ENCODE measurements around the gene ATP11B.

- TF ChIP-seq RAD21 (IDR thresholded peaks at IDR 0.05 in 1 of 2, conservative IDR thresholded peaks at IDR 0.05 in 1 of 2; ENCODE audit: low read depth in 2 of 2, low read length in 2 of 2) (no peak), RBBP5 (IDR thresholded peaks at IDR 0.05; ENCODE audit: borderline replicate concordance, low read depth, low read length) (no peak), CTCF (IDR thresholded peaks at IDR 0.05; ENCODE audit: control extremely low read depth in 1 of 3, insufficient read depth in 1 of 3, low read depth in 1 of 3, low read length in 3 of 3) (no peak), SIN3A (conservative IDR thresholded peaks at IDR 0.05 in 1 of 2, IDR thresholded peaks at IDR 0.05 in 1 of 2; ENCODE audit: low read depth in 1 of 2, low read length in 2 of 2) (no peak), SP4 (IDR thresholded peaks at IDR 0.05; ENCODE audit: low read length) (no peak), POLR2AphosphoS5 (IDR thresholded peaks at IDR 0.05; ENCODE audit: low read depth, low read length) (no peak), BCL11A (IDR thresholded peaks at IDR 0.05; ENCODE audit: low read depth in 2 of 2, low read length in 2 of 2) (no peak), POU5F1 (IDR thresholded peaks at IDR 0.05; ENCODE audit: low read depth, low read length) (no peak), BRCA1 (IDR thresholded peaks at IDR 0.05; ENCODE audit: low read depth, low read length) (no peak), CEBPB (IDR thresholded peaks at IDR 0.05; ENCODE audit: low read depth, low read length) (no peak)
Observed at GRCh38 chr3:182914341-182914740, 121.0 kb downstream of the ATP11B start.

All from H1 (cell line).